Coronary artery (tissue), 2 donors: Measurements from ENCODE around the gene EPHB1.

Source experiments
- DNase-seq: peaks from one replicate; pipeline ENCODE4 v3.0.0-alpha.2; 2017; ENCODE audit warnings: low spot score
- H3K27ac ChIP-seq, 2 donors: fragments of 200-600 bp; sonication (generic); one replicate each; pipeline ENCODE4 v1.5.1; 2016 to 2019
- H3K4me3 ChIP-seq: fragments of 200-600 bp; sonication (generic); 2 replicates; pipeline ENCODE4 v1.5.1; 2016; ENCODE audit warnings: mild to moderate bottlenecking, moderate library complexity
- TF ChIP-seq, protein P1 (sequence below): fragments of 200-600 bp; sonication (generic); IDR thresholded peaks from one replicate; pipeline ENCODE4 v1.5.1; 2019; ENCODE audit warnings: antibody characterized with exemption

Gene EPHB1

GRCh38 chr3:134911586-134912548 lies 116.8 kb downstream of the EPHB1 start:
- TF ChIP-seq, protein P1, sequence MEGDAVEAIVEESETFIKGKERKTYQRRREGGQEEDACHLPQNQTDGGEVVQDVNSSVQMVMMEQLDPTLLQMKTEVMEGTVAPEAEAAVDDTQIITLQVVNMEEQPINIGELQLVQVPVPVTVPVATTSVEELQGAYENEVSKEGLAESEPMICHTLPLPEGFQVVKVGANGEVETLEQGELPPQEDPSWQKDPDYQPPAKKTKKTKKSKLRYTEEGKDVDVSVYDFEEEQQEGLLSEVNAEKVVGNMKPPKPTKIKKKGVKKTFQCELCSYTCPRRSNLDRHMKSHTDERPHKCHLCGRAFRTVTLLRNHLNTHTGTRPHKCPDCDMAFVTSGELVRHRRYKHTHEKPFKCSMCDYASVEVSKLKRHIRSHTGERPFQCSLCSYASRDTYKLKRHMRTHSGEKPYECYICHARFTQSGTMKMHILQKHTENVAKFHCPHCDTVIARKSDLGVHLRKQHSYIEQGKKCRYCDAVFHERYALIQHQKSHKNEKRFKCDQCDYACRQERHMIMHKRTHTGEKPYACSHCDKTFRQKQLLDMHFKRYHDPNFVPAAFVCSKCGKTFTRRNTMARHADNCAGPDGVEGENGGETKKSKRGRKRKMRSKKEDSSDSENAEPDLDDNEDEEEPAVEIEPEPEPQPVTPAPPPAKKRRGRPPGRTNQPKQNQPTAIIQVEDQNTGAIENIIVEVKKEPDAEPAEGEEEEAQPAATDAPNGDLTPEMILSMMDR = no peak
- Histone ChIP-seq H3K4me3 (no peak overlapping the region), H3K27ac (no peak overlapping the region)
- no peak for DNase-seq

GRCh38 chr3:134916276-134916961 lies 121.4 kb downstream of the EPHB1 start:
- H3K4me3 ChIP-seq = no peak overlapping the region
- TF ChIP-seq, protein P1 = no peak
- no peak for DNase-seq
- H3K27ac ChIP-seq = no peak overlapping the region

DNA sequence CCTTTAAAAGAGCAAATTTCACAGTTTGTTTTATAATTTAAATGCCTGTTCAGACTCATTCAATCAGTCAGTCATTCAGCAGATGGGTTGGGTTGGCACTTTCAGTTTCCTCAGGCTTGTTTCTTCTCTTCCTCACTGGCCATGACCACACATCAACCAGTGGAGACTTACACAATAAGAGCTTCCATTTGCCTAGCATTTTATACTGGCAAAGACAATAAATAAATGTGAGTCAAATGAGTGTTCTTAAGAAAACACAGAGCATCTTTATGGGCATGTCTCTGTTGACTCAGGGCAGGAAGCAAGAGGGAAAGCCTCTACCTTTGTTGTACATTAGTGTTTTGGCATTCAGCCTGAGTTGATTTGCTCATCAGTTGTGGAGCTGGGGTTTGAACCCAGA lies 122.6 kb downstream of the EPHB1 start:
- H3K4me3 ChIP-seq = no peak overlapping the region
- TF ChIP-seq, protein P1 = no peak
- H3K27ac ChIP-seq = no peak overlapping the region
- no peak for DNase-seq

DNA sequence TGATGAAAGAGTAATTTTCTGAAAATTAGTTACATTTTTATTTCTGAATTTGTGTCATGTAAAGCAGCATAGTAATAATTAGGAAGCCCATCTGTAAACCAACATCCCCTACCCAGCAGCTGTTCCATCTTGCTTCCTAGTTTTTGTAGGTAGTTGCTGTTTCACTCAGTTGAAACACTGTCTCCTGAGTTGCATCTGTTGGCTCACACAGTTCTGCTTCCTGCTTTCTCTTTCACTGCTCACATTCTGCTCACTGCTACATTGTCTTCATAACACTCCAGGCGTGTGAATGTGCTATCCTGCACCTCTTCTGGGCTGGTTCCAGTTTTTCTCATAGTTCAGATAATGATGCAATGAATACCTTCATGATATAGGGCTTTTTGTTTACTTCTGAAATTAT lies 123.4 kb downstream of the EPHB1 start:
- no peak for DNase-seq

GRCh38 chr3:134922101-134922500 lies 127.0 kb downstream of the EPHB1 start:
- no peak overlapping the region for H3K27ac ChIP-seq
- TF ChIP-seq, protein P1 = no peak

More for the DNA sequence above, 123.4 kb downstream of the EPHB1 start:
- TF ChIP-seq, protein P1 = no peak
- Histone ChIP-seq H3K4me3 (no peak overlapping the region), H3K27ac (no peak overlapping the region)

GRCh38 chr3:134922866-134923265 lies 127.8 kb downstream of the EPHB1 start:
- DNase-seq = no peak
- Histone ChIP-seq H3K4me3 (no peak overlapping the region), H3K27ac (no peak overlapping the region)
- TF ChIP-seq, protein P1 = no peak

More at GRCh38 chr3:134922101-134922500, 127.0 kb downstream of the EPHB1 start:
- H3K4me3 ChIP-seq = no peak overlapping the region
- no peak for DNase-seq
